KMS-11 (cell line): ENCODE data around the gene RDX.

Source experiments
- H2AFZ ChIP-seq: fragments of 200-600 bp; sonication (generic); 2 replicates; pipeline ENCODE4 v1.6.1; 2016; ENCODE audit warnings: antibody characterized with exemption, mixed run types, low read depth
- H3K27ac ChIP-seq: fragments of 200-600 bp; sonication (generic); 2 replicates; pipeline ENCODE4 v1.6.1; 2016; ENCODE audit warnings: mild to moderate bottlenecking, mixed run types
- H3K27me3 ChIP-seq: fragments of 200-600 bp; sonication (generic); 2 replicates; pipeline ENCODE4 v1.6.1; 2017; ENCODE audit warnings: mild to moderate bottlenecking, low read depth, mixed run types, moderate library complexity; ENCODE audit not compliant: insufficient read depth
- H3K36me3 ChIP-seq: fragments of 200-600 bp; sonication (generic); 2 replicates; pipeline ENCODE4 v1.6.1; 2017; ENCODE audit warnings: mild to moderate bottlenecking, mixed run types; ENCODE audit not compliant: insufficient read depth
- H3K4me1 ChIP-seq: fragments of 200-600 bp; sonication (generic); 2 replicates; pipeline ENCODE4 v1.6.1; 2016; ENCODE audit warnings: mild to moderate bottlenecking, low read depth, mixed run types; ENCODE audit not compliant: poor library complexity, severe bottlenecking
- H3K4me2 ChIP-seq: fragments of 200-600 bp; sonication (generic); 2 replicates; pipeline ENCODE4 v1.7.0; 2016; ENCODE audit warnings: mild to moderate bottlenecking, mixed run types
- H3K4me3 ChIP-seq: fragments of 200-600 bp; sonication (generic); IDR thresholded peaks from 2 replicates; pipeline ENCODE4 v1.6.1; 2017; ENCODE audit warnings: low read depth, low read length, mixed read lengths; ENCODE audit not compliant: insufficient read depth
- H3K79me2 ChIP-seq: fragments of 200-600 bp; sonication (generic); 2 replicates; pipeline ENCODE4 v1.6.1; 2016; ENCODE audit warnings: low read depth, mixed run types; ENCODE audit not compliant: insufficient read depth
- H3K9ac ChIP-seq: fragments of 200-600 bp; sonication (generic); 2 replicates; pipeline ENCODE4 v1.6.1; 2016; ENCODE audit warnings: mild to moderate bottlenecking, mixed run types
- H4K20me1 ChIP-seq: fragments of 200-600 bp; sonication (generic); 2 replicates; pipeline ENCODE4 v1.6.1; 2016; ENCODE audit warnings: mild to moderate bottlenecking, mixed run types; ENCODE audit not compliant: insufficient read depth
- TF ChIP-seq, protein P1 (sequence below): fragments of 200-600 bp; sonication (generic); conservative IDR thresholded peaks from 2 replicates; pipeline ENCODE4 v1.6.1; 2017; ENCODE audit warnings: low read depth, mild to moderate bottlenecking, antibody characterized with exemption, low read length, moderate library complexity, mixed read lengths

The RDX gene

DNA sequence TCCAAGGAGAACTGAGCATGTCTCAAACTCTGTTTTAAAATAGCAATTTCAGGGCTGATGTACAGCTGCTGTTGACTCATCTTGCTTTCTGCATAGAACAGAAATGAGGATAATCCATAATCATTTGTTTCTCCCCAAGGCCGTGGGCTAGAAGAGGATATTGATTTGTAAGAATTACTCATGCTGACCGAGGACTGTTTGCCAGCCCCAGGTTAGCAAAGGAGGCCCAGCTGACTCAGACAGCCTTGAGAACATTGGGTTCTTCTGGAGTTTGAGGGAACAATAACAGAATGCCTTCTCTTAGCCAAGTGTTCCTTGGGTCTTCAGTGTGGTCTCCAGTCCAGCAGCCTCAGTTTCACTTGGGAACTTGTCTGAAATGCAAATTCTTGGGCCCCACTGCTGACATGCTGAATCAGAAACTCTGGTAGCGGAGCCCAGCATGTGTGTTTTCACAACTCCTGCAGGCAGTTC, 111.3 kb downstream of the RDX start:
- no peaks in the 10 kb centered on the region for H3K36me3 ChIP-seq
- H2AFZ ChIP-seq = no peak overlapping the region
- H3K4me3 ChIP-seq = no peak overlapping the region
- no peak overlapping the region for H3K27ac ChIP-seq
- no peaks in the 10 kb centered on the region for H3K4me1 ChIP-seq
- no peak overlapping the region for H3K9ac ChIP-seq
- TF ChIP-seq, protein P1, sequence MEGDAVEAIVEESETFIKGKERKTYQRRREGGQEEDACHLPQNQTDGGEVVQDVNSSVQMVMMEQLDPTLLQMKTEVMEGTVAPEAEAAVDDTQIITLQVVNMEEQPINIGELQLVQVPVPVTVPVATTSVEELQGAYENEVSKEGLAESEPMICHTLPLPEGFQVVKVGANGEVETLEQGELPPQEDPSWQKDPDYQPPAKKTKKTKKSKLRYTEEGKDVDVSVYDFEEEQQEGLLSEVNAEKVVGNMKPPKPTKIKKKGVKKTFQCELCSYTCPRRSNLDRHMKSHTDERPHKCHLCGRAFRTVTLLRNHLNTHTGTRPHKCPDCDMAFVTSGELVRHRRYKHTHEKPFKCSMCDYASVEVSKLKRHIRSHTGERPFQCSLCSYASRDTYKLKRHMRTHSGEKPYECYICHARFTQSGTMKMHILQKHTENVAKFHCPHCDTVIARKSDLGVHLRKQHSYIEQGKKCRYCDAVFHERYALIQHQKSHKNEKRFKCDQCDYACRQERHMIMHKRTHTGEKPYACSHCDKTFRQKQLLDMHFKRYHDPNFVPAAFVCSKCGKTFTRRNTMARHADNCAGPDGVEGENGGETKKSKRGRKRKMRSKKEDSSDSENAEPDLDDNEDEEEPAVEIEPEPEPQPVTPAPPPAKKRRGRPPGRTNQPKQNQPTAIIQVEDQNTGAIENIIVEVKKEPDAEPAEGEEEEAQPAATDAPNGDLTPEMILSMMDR = no peak
- H3K4me2 ChIP-seq = no peak overlapping the region
- no peaks in the 10 kb centered on the region for H3K79me2 ChIP-seq
- no peaks in the 10 kb centered on the region for H3K27me3 ChIP-seq
- H4K20me1 ChIP-seq = no peaks in the 10 kb centered on the region

DNA sequence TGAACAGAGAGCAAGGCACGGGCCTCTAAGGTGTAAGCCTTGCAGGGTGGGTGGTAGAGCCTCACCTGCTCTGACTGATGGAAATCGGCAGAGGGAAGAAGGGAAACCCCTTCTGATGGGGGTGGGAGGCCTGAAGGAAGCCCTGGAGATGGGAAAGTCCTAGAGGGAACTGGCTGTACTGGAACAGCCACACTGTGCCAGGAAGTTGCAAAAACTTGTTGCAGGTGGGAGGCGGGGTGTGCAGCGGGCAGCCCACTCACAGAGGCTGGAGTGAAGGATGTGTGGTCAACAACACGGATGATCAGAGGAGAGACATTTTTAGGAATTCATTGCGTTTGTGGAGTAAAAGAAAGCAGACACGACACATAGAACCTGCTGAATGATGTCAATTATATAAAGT, 112.0 kb downstream of the RDX start:
- Histone ChIP-seq H3K27me3 (no peaks in the 10 kb centered on the region), H3K4me1 (no peaks in the 10 kb centered on the region), H2AFZ (no peak overlapping the region), H3K27ac (no peak overlapping the region), H3K9ac (no peak overlapping the region), H3K4me2 (no peak overlapping the region), H3K4me3 (no peak overlapping the region), H3K36me3 (no peaks in the 10 kb centered on the region), H4K20me1 (no peaks in the 10 kb centered on the region), H3K79me2 (no peaks in the 10 kb centered on the region)
- TF ChIP-seq, protein P1 = no peak

DNA sequence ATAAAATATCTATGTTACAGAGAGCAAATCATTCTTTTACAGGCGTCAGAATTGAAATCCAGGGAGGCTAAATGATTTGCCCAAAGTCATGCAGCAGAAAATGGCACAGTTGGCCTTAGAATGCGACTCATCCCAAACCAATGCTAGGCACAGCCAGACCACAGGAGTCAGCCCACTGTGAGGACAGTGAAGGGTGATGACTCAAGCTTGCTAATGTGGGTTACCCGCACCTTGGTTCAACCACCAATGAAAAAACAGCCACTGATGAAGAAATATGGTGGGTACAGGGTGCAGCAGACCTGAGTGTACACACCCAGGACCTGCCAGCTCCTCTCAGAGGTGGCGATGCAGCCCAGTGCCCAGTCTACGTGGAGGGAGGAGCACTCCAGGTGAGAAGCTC, 113.5 kb downstream of the RDX start:
- Histone ChIP-seq H3K4me3 (no peak overlapping the region), H3K4me1 (no peaks in the 10 kb centered on the region), H3K27ac (no peak overlapping the region), H3K4me2 (no peak overlapping the region), H3K27me3 (no peaks in the 10 kb centered on the region), H4K20me1 (no peaks in the 10 kb centered on the region), H3K9ac (no peak overlapping the region), H3K79me2 (no peaks in the 10 kb centered on the region), H2AFZ (no peak overlapping the region), H3K36me3 (no peaks in the 10 kb centered on the region)
- TF ChIP-seq, protein P1 = no peak

DNA sequence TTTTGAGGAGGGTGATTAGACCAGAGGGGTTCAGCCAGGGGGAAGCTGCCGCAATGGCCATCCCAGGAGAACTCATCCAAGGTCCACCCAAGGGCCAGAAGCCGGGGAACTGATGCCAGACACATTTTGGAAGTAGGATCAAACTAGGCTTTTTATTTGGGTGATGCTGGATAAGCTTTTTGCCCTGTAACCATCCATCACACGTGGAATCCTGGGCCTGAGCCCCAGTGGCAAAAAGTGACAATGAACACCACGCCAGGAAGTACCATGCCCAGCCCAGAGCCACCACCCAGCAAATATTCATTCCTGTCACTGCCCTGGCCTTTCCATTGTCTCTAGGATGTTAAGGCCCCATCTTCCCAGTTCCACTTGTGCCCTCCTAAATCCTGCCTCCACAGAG, 117.3 kb downstream of the RDX start:
- Histone ChIP-seq H3K9ac (no peak overlapping the region), H3K4me3 (no peak overlapping the region), H3K27me3 (no peaks in the 10 kb centered on the region), H2AFZ (no peak overlapping the region), H3K27ac (no peak overlapping the region), H3K79me2 (no peaks in the 10 kb centered on the region), H3K36me3 (no peaks in the 10 kb centered on the region), H4K20me1 (no peaks in the 10 kb centered on the region), H3K4me2 (no peak overlapping the region), H3K4me1 (no peaks in the 10 kb centered on the region)
- TF ChIP-seq, protein P1 = no peak

DNA sequence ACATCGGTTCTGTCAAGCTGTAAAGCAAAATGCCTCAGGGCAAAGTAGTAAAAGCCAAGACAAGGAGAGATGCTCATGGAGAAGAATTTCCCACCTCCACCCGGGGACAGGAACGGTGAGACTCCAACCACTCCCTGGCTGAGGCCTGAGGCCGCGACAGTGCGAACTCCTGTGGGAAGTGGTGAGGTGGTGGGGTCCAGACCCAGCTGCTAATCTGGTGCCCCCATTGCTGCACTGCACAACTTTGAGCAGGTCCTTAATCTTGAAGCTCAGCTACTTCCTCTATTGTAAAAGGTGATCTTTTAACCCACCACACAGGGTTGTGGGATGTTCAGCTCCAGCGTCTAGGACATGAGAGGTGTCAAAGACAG, 119.3 kb downstream of the RDX start:
- H3K36me3 ChIP-seq = no peaks in the 10 kb centered on the region
- H3K79me2 ChIP-seq = no peaks in the 10 kb centered on the region
- no peak overlapping the region for H3K4me3 ChIP-seq
- H3K9ac ChIP-seq = no peak overlapping the region
- no peaks in the 10 kb centered on the region for H3K4me1 ChIP-seq
- H3K4me2 ChIP-seq = no peak overlapping the region
- no peaks in the 10 kb centered on the region for H3K27me3 ChIP-seq
- no peak overlapping the region for H2AFZ ChIP-seq
- TF ChIP-seq, protein P1 = no peak
- no peak overlapping the region for H3K27ac ChIP-seq
- no peaks in the 10 kb centered on the region for H4K20me1 ChIP-seq
